Dermis microvascular lymphatic vessel endothelial cell (primary cell): ENCODE results near the gene GJA4. TPM values are rescaled to one million over a fixed set of nuclear protein-coding genes. Genes with fewer than 3 reads are reported as not detected.
"Not testable (repeated sequence)": the region's sequence is repeated elsewhere in the genome, so short reads cannot be mapped to it uniquely, and the experiment has no call there.

Experiments
- DNase-seq, 2 donors: peaks; one replicate each; pipeline versions ENCODE4 v3.0.0 to v3.0.0-alpha.2; 2010; ENCODE audit warnings: low read depth in 2 of 2
- total RNA-seq: library from RNA; depleted of rRNA; stranded (reverse); fragments of >200 nt; gene quantifications from 2 replicates; pipeline ENCODE4 v1.2.1, GENCODE V29; 2014

GJA4 gene
- total RNA-seq, 1 donor from 2014 or later, result 62.4 TPM

- DNase-seq, result no peak
Measured at GRCh38 chr1:34768856-34769255, 23.9 kb upstream of the GJA4 start.

- DNase-seq, result no peak
Measured at GRCh38 chr1:34770891-34771504, 21.8 kb upstream of the GJA4 start.

- DNase-seq, result no peak
Measured at GRCh38 chr1:34771573-34772371, 21.0 kb upstream of the GJA4 start.

GRCh38 chr1:34773114-34773513 is 19.7 kb upstream of the GJA4 start:
- not testable (repeated sequence) for DNase-seq

- no peak for DNase-seq
Measured at GRCh38 chr1:34774957-34775356, 17.8 kb upstream of the GJA4 start.

- no peak for DNase-seq
Measured at GRCh38 chr1:34776911-34777310, 15.9 kb upstream of the GJA4 start.

GRCh38 chr1:34777519-34778321 is 15.1 kb upstream of the GJA4 start:
- DNase-seq, result no peak

- DNase-seq, result no peak
Measured at GRCh38 chr1:34778381-34778780, 14.4 kb upstream of the GJA4 start.

GRCh38 chr1:34779005-34779404 is 13.8 kb upstream of the GJA4 start:
- DNase-seq, result no peak

GRCh38 chr1:34779526-34779925 is 13.3 kb upstream of the GJA4 start:
- no peak for DNase-seq

GRCh38 chr1:34779962-34780361 is 12.8 kb upstream of the GJA4 start:
- no peak for DNase-seq

GRCh38 chr1:34780528-34780927 is 12.3 kb upstream of the GJA4 start:
- no peak for DNase-seq

GRCh38 chr1:34781071-34781843 is 11.5 kb upstream of the GJA4 start, which contains the start of gene GJB3:
Gene GJB3, plus strand, starts transcription at chr1:34781214. Its CDS starts 3,549 bp downstream, at chr1:34784763.
- no peak for DNase-seq

GRCh38 chr1:34781844-34782391 is 10.9 kb upstream of the GJA4 start:
- DNase-seq, result no peak

GRCh38 chr1:34784751-34785221 is 8.0 kb upstream of the GJA4 start:
- DNase-seq, result no peak

- DNase-seq, result no peak
Measured at GRCh38 chr1:34785231-34785874, 7.4 kb upstream of the GJA4 start.

GRCh38 chr1:34785875-34786470 is 6.8 kb upstream of the GJA4 start:
- no peak for DNase-seq

- peak; percentile 71 to 83 for DNase-seq
Measured at GRCh38 chr1:34786521-34787325, 6.1 kb upstream of the GJA4 start.
